Spinal cord (tissue), 10 donors: ENCODE measurements around the gene FUOM. TPM values are rescaled to one million over a fixed set of nuclear protein-coding genes. Genes with fewer than 3 reads are reported as not detected.
A peak's percentile ranks its signal among the peaks of the same experiment; 100 is the strongest.

Source experiments
- DNase-seq, 6 donors: peaks; one replicate each; pipeline versions ENCODE4 v3.0.0 to v3.0.0-alpha.2; 2013 to 2015; ENCODE audit warnings: low spot score in 6 of 6, low read depth in 4 of 6
- H3K27ac ChIP-seq: one replicate; pipeline ENCODE4 v1.5.1; 2013; ENCODE audit warnings: low read depth, low read length, control low read depth
- H3K27me3 ChIP-seq: one replicate; pipeline ENCODE4 v1.6.1; 2013; ENCODE audit warnings: low read length; ENCODE audit not compliant: control insufficient read depth, insufficient read depth
- H3K36me3 ChIP-seq: one replicate; pipeline ENCODE4 v1.6.1; 2013; ENCODE audit warnings: low read length; ENCODE audit not compliant: control insufficient read depth, insufficient read depth
- H3K4me1 ChIP-seq: one replicate; pipeline ENCODE4 v1.6.1; 2013; ENCODE audit warnings: low read length; ENCODE audit not compliant: control insufficient read depth, insufficient read depth
- H3K4me3 ChIP-seq: one replicate; pipeline ENCODE4 v1.5.1; 2013; ENCODE audit warnings: low read depth, low read length, control low read depth
- H3K9me3 ChIP-seq: one replicate; pipeline ENCODE4 v1.6.1; 2013; ENCODE audit warnings: low read length; ENCODE audit not compliant: control insufficient read depth, insufficient read depth
- WGBS: methylation state at CpG from one replicate; pipeline ENCODE4 v1.1.5; 2013; ENCODE audit warnings: missing lambda C conversion rate; ENCODE audit not compliant: insufficient coverage; 5-methylcytosine and 5-hydroxymethylcytosine counted together
- polyA plus RNA-seq, 2 donors: library from polyadenylated mRNA; unstranded; fragments of 120-200 nt; gene quantifications; one replicate each; pipeline ENCODE4 v1.2.1, GENCODE V29; 2013; ENCODE audit not compliant: insufficient read length in 2 of 2
- total RNA-seq, 2 donors: library from RNA; depleted of rRNA in 1 of 2; stranded (reverse); fragments of 120-200 nt in 1 of 2; fragments of >200 nt in 1 of 2; gene quantifications; one replicate each; pipeline versions ENCODE4 v1.2.3 to v1.2.4, GENCODE V29; 2013 to 2014
- donor health status: healthy.

Gene FUOM
- total and polyA plus RNA-seq, 4 donors: 3.4 to 22.6 (median 7.9) TPM

GRCh38 chr10:133343558-133343957 is 14.3 kb downstream of the FUOM start:
- WGBS: 78% methylated on average over 4 of the region's 9 CpGs

GRCh38 chr10:133342942-133343341 is 14.9 kb downstream of the FUOM start:
- Histone ChIP-seq H3K36me3 (peaks cover 3% of the 10 kb centered on the region), H3K27me3 (peaks cover 2% of the 10 kb centered on the region), H3K9me3 (no peaks in the 10 kb centered on the region), H3K27ac (no peak overlapping the region), H3K4me3 (no peak overlapping the region), H3K4me1 (peaks cover 5% of the 10 kb centered on the region)
- DNase-seq: no peak
- WGBS: 80% methylated on average over 8 of the region's 8 CpGs

More at GRCh38 chr10:133343558-133343957, 14.3 kb downstream of the FUOM start:
- Histone ChIP-seq H3K27ac (no peak overlapping the region), H3K9me3 (no peaks in the 10 kb centered on the region), H3K4me1 (peaks cover 5% of the 10 kb centered on the region), H3K4me3 (no peak overlapping the region), H3K36me3 (peaks cover 3% of the 10 kb centered on the region), H3K27me3 (peaks cover 2% of the 10 kb centered on the region)
- no peak for DNase-seq

GRCh38 chr10:133341983-133342382 is 15.8 kb downstream of the FUOM start:
- peaks cover 8% of the 10 kb centered on the region for H3K27me3 ChIP-seq
- H3K4me3 ChIP-seq: no peak overlapping the region
- H3K4me1 ChIP-seq: peaks cover 4% of the 10 kb centered on the region
- 96% methylated on average over 3 of the region's 4 CpGs for WGBS
- H3K9me3 ChIP-seq: no peaks in the 10 kb centered on the region
- no peak overlapping the region for H3K27ac ChIP-seq
- peaks cover 3% of the 10 kb centered on the region for H3K36me3 ChIP-seq
- no peak for DNase-seq

- H3K27me3 ChIP-seq: peaks cover 27% of the 10 kb centered on the region
- no peak overlapping the region for H3K27ac ChIP-seq
- H3K9me3 ChIP-seq: no peaks in the 10 kb centered on the region
- H3K36me3 ChIP-seq: peaks cover 7% of the 10 kb centered on the region
- 87% methylated on average over 13 of the region's 13 CpGs for WGBS
- H3K4me3 ChIP-seq: no peak overlapping the region
- DNase-seq: no peak
- peaks cover 19% of the 10 kb centered on the region for H3K4me1 ChIP-seq
These were observed 18.0 kb downstream of the FUOM start for GRCh38 chr10:133339708-133340380.

GRCh38 chr10:133338080-133339071 is 19.4 kb downstream of the FUOM start:
- Histone ChIP-seq H3K4me1 (peaks cover 24% of the 10 kb centered on the region), H3K9me3 (no peaks in the 10 kb centered on the region)
- 89% methylated on average over 10 of the region's 10 CpGs for WGBS

GRCh38 chr10:133337370-133337725 is 20.5 kb downstream of the FUOM start:
- Histone ChIP-seq H3K4me1 (peaks cover 24% of the 10 kb centered on the region), H3K36me3 (peaks cover 12% of the 10 kb centered on the region), H3K27ac (no peak overlapping the region), H3K27me3 (peaks cover 37% of the 10 kb centered on the region), H3K4me3 (no peak overlapping the region), H3K9me3 (no peaks in the 10 kb centered on the region)
- WGBS: 83% methylated on average over 3 of the region's 3 CpGs
- DNase-seq: no peak

More at GRCh38 chr10:133338080-133339071, 19.4 kb downstream of the FUOM start:
- peaks cover 12% of the 10 kb centered on the region for H3K36me3 ChIP-seq
- H3K4me3 ChIP-seq: no peak overlapping the region
- no peak for DNase-seq
- peaks cover 33% of the 10 kb centered on the region for H3K27me3 ChIP-seq
- H3K27ac ChIP-seq: no peak overlapping the region

GRCh38 chr10:133336577-133337369 is 21.0 kb downstream of the FUOM start, which contains the start of gene CALY:
Gene CALY (minus strand): TSS chr10:133336896. CDS start chr10:133328989, 7,907 bp downstream.
- 10% methylated on average over 59 of the region's 63 CpGs for WGBS
- H3K36me3 ChIP-seq: peaks cover 12% of the 10 kb centered on the region
- H3K27ac ChIP-seq: no peak within 1 kb of the TSS
- H3K4me3 ChIP-seq: peak within 1 kb of the TSS; percentile 39
- no peaks in the 10 kb centered on the region for H3K9me3 ChIP-seq
- DNase-seq: peak in 2 of 6 donors; percentile 89 to 98
- H3K4me1 ChIP-seq: peaks cover 24% of the 10 kb centered on the region
- H3K27me3 ChIP-seq: peaks cover 36% of the 10 kb centered on the region

GRCh38 chr10:133336118-133336576 is 21.7 kb downstream of the FUOM start:
- H3K9me3 ChIP-seq: no peaks in the 10 kb centered on the region
- H3K36me3 ChIP-seq: peaks cover 12% of the 10 kb centered on the region
- H3K4me3 ChIP-seq: peak overlapping the region; percentile 39
- H3K27ac ChIP-seq: no peak overlapping the region
- WGBS: 2% methylated on average over 34 of the region's 41 CpGs
- DNase-seq: no peak
- H3K27me3 ChIP-seq: peaks cover 36% of the 10 kb centered on the region
- H3K4me1 ChIP-seq: peaks cover 24% of the 10 kb centered on the region
